Activated CD4-positive, alpha-beta T cell treated with anti-CD3 and anti-CD28 coated beads for 36 hours (primary cell): ENCODE data around the gene DACT2. TPM values are rescaled to one million over a fixed set of nuclear protein-coding genes. Genes with fewer than 3 reads are reported as not detected.

Source experiments
- ATAC-seq: fragments of 200-7000 bp; cut with Tn5 transposase; one replicate; pipeline ENCODE4 v1.10.0; 2021; ENCODE audit warnings: mild to moderate bottlenecking, moderate library complexity
- CTCF ChIA-PET: fragments of 350-600 bp; sonication (Branson Sonifier 250); formaldehyde crosslinking; loops from one replicate; lab custom pipeline; 2021; ENCODE audit warnings: antibody characterized with exemption; lab: Charles Lee
- POLR2A ChIA-PET: fragments of 350-600 bp; sonication (Branson Sonifier 250); formaldehyde crosslinking; loops from one replicate; lab custom pipeline; 2021; ENCODE audit warnings: antibody characterized with exemption, inconsistent platforms; lab: Charles Lee
- DNase-seq: peaks from one replicate; pipeline ENCODE4 v3.0.0-alpha.2; 2020
- H3K27ac Mint-ChIP-seq: one replicate; pipeline ENCODE4 v1.8.0; 2021; ENCODE audit warnings: mixed read lengths
- H3K27me3 Mint-ChIP-seq: one replicate; pipeline ENCODE4 v1.8.0; 2021; ENCODE audit warnings: mixed read lengths
- H3K36me3 Mint-ChIP-seq: one replicate; pipeline ENCODE4 v1.8.0; 2021; ENCODE audit warnings: low read depth, mixed read lengths
- H3K4me1 Mint-ChIP-seq: one replicate; pipeline ENCODE4 v1.8.0; 2021; ENCODE audit warnings: mixed read lengths
- H3K4me3 Mint-ChIP-seq: one replicate; pipeline ENCODE4 v1.8.0; 2021; ENCODE audit warnings: mild to moderate bottlenecking, moderate library complexity, mixed read lengths
- H3K9me3 Mint-ChIP-seq: one replicate; pipeline ENCODE4 v1.8.0; 2021; ENCODE audit warnings: low read depth, mixed read lengths
- intact Hi-C, 2 experiments: fragments of 100-400 bp; cut with DNase I in 1 of 2; cut with micrococcal nuclease in 1 of 2; formaldehyde crosslinking; loops; one replicate each; pipeline versions ENCODE4 v1.14.2 to v1.15.1; 2022 to 2024; cut with DNase I, micrococcal nuclease
- total RNA-seq, 2 experiments: library from RNA; stranded (reverse); gene quantifications; one replicate each; pipeline ENCODE4 v1.2.3, GENCODE V29; 2021

Gene DACT2
- total RNA-seq, 2 experiments from 2014 or later: 0.39 to 0.50 TPM

- intact Hi-C loops: no loop called here
- ATAC-seq: no peak
- Mint-ChIP-seq H3K27ac (no peak overlapping the region), H3K9me3 (no peaks in the 10 kb centered on the region), H3K4me3 (no peak overlapping the region), H3K4me1 (no peaks in the 10 kb centered on the region), H3K27me3 (peaks cover 6% of the 10 kb centered on the region), H3K36me3 (no peaks in the 10 kb centered on the region)
- no peak for DNase-seq
- ChIA-PET CTCF (no interaction called here), POLR2A (no interaction called here)
Measured at GRCh38 chr6:168265394-168265793, 54.2 kb downstream of the DACT2 start.

- DNase-seq (no peak), ATAC-seq (no peak)
- CTCF ChIA-PET: no interaction called here
- POLR2A ChIA-PET: no interaction called here
- Mint-ChIP-seq H3K27ac (no peak overlapping the region), H3K36me3 (no peaks in the 10 kb centered on the region), H3K4me1 (no peaks in the 10 kb centered on the region), H3K27me3 (peaks cover 3% of the 10 kb centered on the region), H3K4me3 (no peak overlapping the region), H3K9me3 (no peaks in the 10 kb centered on the region)
- intact Hi-C loops: no loop called here
Measured at GRCh38 chr6:168264593-168265335, 54.8 kb downstream of the DACT2 start.

- ChIA-PET POLR2A (no interaction called here), CTCF (no interaction called here)
- DNase-seq: no peak
- intact Hi-C loops: no loop called here
- Mint-ChIP-seq H3K36me3 (no peaks in the 10 kb centered on the region), H3K27me3 (peaks cover 3% of the 10 kb centered on the region), H3K4me1 (no peaks in the 10 kb centered on the region), H3K9me3 (no peaks in the 10 kb centered on the region), H3K27ac (no peak overlapping the region), H3K4me3 (no peak overlapping the region)
- no peak for ATAC-seq
Measured at GRCh38 chr6:168263351-168263905, 56.1 kb downstream of the DACT2 start.

GRCh38 chr6:168261234-168261633, 58.3 kb downstream of the DACT2 start:
- intact Hi-C loops: no loop called here
- no peak for ATAC-seq
- Mint-ChIP-seq H3K27ac (no peak overlapping the region), H3K4me3 (no peak overlapping the region), H3K4me1 (no peaks in the 10 kb centered on the region), H3K27me3 (peaks cover 6% of the 10 kb centered on the region), H3K36me3 (no peaks in the 10 kb centered on the region), H3K9me3 (no peaks in the 10 kb centered on the region)
- POLR2A ChIA-PET: no interaction called here
- CTCF ChIA-PET: no interaction called here
- no peak for DNase-seq

GRCh38 chr6:168260420-168260987, 59.1 kb downstream of the DACT2 start:
- DNase-seq (no peak), ATAC-seq (no peak)
- POLR2A ChIA-PET: no interaction called here
- Mint-ChIP-seq H3K4me1 (no peaks in the 10 kb centered on the region), H3K27ac (no peak overlapping the region), H3K4me3 (no peak overlapping the region), H3K9me3 (no peaks in the 10 kb centered on the region), H3K27me3 (peaks cover 6% of the 10 kb centered on the region), H3K36me3 (no peaks in the 10 kb centered on the region)
- intact Hi-C loops: no loop called here
- CTCF ChIA-PET: no interaction called here

GRCh38 chr6:168258795-168259194, 60.8 kb downstream of the DACT2 start:
- intact Hi-C loops: no loop called here
- ATAC-seq (no peak), DNase-seq (no peak)
- H3K4me3 Mint-ChIP-seq: no peak overlapping the region
- ChIA-PET CTCF (no interaction called here), POLR2A (no interaction called here)
- no peaks in the 10 kb centered on the region for H3K36me3 Mint-ChIP-seq
- H3K9me3 Mint-ChIP-seq: no peaks in the 10 kb centered on the region
- H3K27me3 Mint-ChIP-seq: peaks cover 6% of the 10 kb centered on the region
- no peaks in the 10 kb centered on the region for H3K4me1 Mint-ChIP-seq
- no peak overlapping the region for H3K27ac Mint-ChIP-seq

GRCh38 chr6:168256940-168257339, 62.6 kb downstream of the DACT2 start:
- H3K4me3 Mint-ChIP-seq: no peak overlapping the region
- H3K36me3 Mint-ChIP-seq: no peaks in the 10 kb centered on the region
- POLR2A ChIA-PET: no interaction called here
- intact Hi-C loops: no loop called here
- H3K27me3 Mint-ChIP-seq: peaks cover 9% of the 10 kb centered on the region
- H3K27ac Mint-ChIP-seq: no peak overlapping the region
- DNase-seq (no peak), ATAC-seq (no peak)
- no peaks in the 10 kb centered on the region for H3K4me1 Mint-ChIP-seq
- CTCF ChIA-PET: interaction anchor here (0.8 kb wide), 1 partner anchor 9 kb away, joined by 3 read pairs; no protein-coding TSS in a partner anchor
- no peaks in the 10 kb centered on the region for H3K9me3 Mint-ChIP-seq

Other genes starting within 250 kb of the DACT2 start
- gene FRMD1, start 240.6 kb downstream of the DACT2 start, total RNA-seq: not detected
- gene SMOC2, start 121.4 kb upstream of the DACT2 start, total RNA-seq: not detected